IMR-90 (cell line): ENCODE measurements around the gene PHACTR3.

Experiments used
- BHLHE40 ChIP-seq: fragments of 150-350 bp; IDR thresholded peaks from 2 replicates; pipeline ENCODE4 v1.6.1; 2016; ENCODE audit warnings: mild to moderate bottlenecking, low read depth, low read length
- CTCF ChIP-seq: conservative IDR thresholded peaks from 2 replicates; pipeline ENCODE4 v1.5.1; 2012; ENCODE audit warnings: mild to moderate bottlenecking, low read depth, low read length, improper control_type of control experiment
- MAZ ChIP-seq: IDR thresholded peaks from 2 replicates; pipeline ENCODE4 v1.6.1; 2012; ENCODE audit warnings: low read depth, mild to moderate bottlenecking, low read length, improper control_type of control experiment, moderate library complexity, borderline replicate concordance
- MXI1 ChIP-seq: IDR thresholded peaks from 2 replicates; pipeline ENCODE4 v1.6.1; 2012; ENCODE audit warnings: low read depth, mild to moderate bottlenecking, low read length, moderate library complexity, borderline replicate concordance
- POLR2A ChIP-seq: IDR thresholded peaks from 2 replicates; pipeline ENCODE4 v1.6.1; 2012; ENCODE audit warnings: mild to moderate bottlenecking, low read depth, low read length
- RAD21 ChIP-seq: IDR thresholded peaks from 2 replicates; pipeline ENCODE4 v1.6.1; 2012; ENCODE audit warnings: low read length, improper control_type of control experiment
- USF2 ChIP-seq: fragments of 150-350 bp; IDR thresholded peaks from 2 replicates; pipeline ENCODE4 v1.6.1; 2017; ENCODE audit warnings: mild to moderate bottlenecking, antibody characterized with exemption, low read length, low read depth

GRCh38 chr20:59660471-59660870, 56.1 kb downstream of the PHACTR3 start:
- TF ChIP-seq CTCF (no peak), POLR2A (no peak), MAZ (no peak), RAD21 (no peak), BHLHE40 (no peak), USF2 (no peak), MXI1 (no peak)
